ENCODE data around the gene ASCC1.

DNA sequence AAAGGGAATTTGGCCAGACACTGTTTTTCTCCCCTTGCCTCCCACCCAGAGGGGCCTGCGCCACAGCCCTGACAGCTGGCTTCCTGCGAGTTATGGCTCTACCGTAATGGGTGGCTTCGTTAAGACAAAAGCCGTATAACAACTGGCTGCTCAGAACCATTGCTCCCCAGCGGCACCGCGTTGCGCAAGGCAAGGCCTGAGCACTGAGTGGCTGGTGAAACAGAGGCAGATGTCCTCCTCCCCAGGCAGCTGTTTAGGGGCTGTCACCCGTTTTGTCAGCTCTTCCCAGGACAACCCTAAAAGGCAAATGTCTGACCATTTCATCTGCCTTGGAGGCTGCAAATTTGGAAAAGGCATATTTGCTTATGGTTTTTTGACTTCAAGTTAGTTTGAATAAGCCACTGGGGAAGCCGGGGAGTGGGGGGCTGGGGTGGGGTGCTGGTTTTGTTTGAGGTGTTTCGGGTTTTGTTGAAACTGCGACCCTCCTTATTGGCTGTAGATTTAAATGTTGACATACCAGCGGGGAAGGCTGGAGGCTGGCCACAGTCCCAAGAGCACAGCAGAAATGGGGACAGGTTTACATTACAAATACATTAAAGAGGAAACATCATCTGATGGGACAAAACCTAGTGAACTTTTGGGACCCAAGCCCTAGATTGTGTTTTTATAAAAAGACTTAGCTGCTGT lies 127.0 kb downstream of the ASCC1 start:
- TF ChIP-seq TAF1 (IDR thresholded peaks at IDR 0.05; ENCODE audit: low read depth, low read length) (no peak), POLR2AphosphoS5 (IDR thresholded peaks at IDR 0.05; ENCODE audit: low read depth, low read length) (no peak)

Measured in GM12891 (cell line).